K562 (cell line): ENCODE measurements around the gene TRAPPC2L. TPM values are rescaled to one million over a fixed set of nuclear protein-coding genes. Genes with fewer than 3 reads are reported as not detected.

Source experiments
- ELF1 ChIP-seq: fragments of 200-800 bp; sonication (Bioruptor generic); IDR thresholded peaks from 2 replicates; pipeline ENCODE4 v1.6.1; 2016; ENCODE audit warnings: missing genetic modification characterization, missing compliant biosample characterization
- NUFIP1 ChIP-seq: fragments of 450-650 bp; IDR thresholded peaks from 2 replicates; pipeline ENCODE4 v1.6.1; 2018; ENCODE audit not compliant: partially characterized antibody
- RBM14 ChIP-seq: fragments of 200-400 bp; formaldehyde crosslinking; IDR thresholded peaks from 2 replicates; pipeline ENCODE4 v1.6.1; 2018; ENCODE audit warnings: low read depth, mild to moderate bottlenecking, low read length, moderate library complexity, borderline replicate concordance; ENCODE audit not compliant: insufficient read depth
- RNF219 ChIP-seq: fragments of 250-450 bp; sonication (Bioruptor Pico); IDR thresholded peaks from 2 replicates; pipeline ENCODE4 v1.5.0; 2022; ENCODE audit warnings: mild to moderate bottlenecking
- TSC22D4 ChIP-seq: fragments of 450-650 bp; IDR thresholded peaks from 2 replicates; pipeline ENCODE4 v1.6.1; 2016; ENCODE audit warnings: missing genetic modification characterization, missing biosample characterization, control low read depth
- VEZF1 ChIP-seq: fragments of 200-800 bp; sonication (Bioruptor generic); IDR thresholded peaks from 2 replicates; pipeline ENCODE4 v1.6.1; 2017; ENCODE audit warnings: missing genetic modification characterization, missing compliant biosample characterization
- polyA plus RNA-seq, 8 experiments: library from polyadenylated mRNA; depleted of rRNA in 4 of 8; stranded (reverse) in 5 of 8; unstranded in 3 of 8; fragments of >200 nt; fragmentation: Nextera tagmentation in 2 of 8; fragmentation: Illumina TruSeq in 1 of 8; extraction: Ambion mirVana in 2 of 8; extraction: Trizol in 1 of 8; gene quantifications; 2 replicates each; pipeline versions ENCODE4 v1.2.1 to v1.2.3, GENCODE V29; 2011 to 2014; ENCODE audit warnings: inconsistent platforms in 1 of 8, missing spikeins in 1 of 8
- total RNA-seq, 7 experiments: library from RNA; depleted of rRNA in 6 of 7; stranded (reverse); fragments of >200 nt in 6 of 7; fragmentation: Illumina TruSeq in 2 of 7; extraction: Trizol in 2 of 7; gene quantifications; 2 replicates each; pipeline versions ENCODE4 v1.2.1 to v1.2.3, GENCODE V29; 2011 to 2021; ENCODE audit warnings: low replicate concordance in 1 of 7

TRAPPC2L gene
- total and polyA plus RNA-seq, 9 of the 15 experiments (the other 6 are each of a cell fraction or from before 2014, with no cell fraction given), result 60.4 to 398 (median 97.5) TPM

GRCh38 chr16:88888057-88888456 is 31.1 kb downstream of the TRAPPC2L start (continued):
- TF ChIP-seq RBM14, result no peak
- no peak for TF ChIP-seq TSC22D4 (tag)
- no peak for TF ChIP-seq RNF219 (CRISPR knock-in tag)
- TF ChIP-seq ELF1 (tag), result no peak
- 0 out of 2 replicates have a peak, but pooled peaks have one; percentile 19 for TF ChIP-seq VEZF1
- no peak for TF ChIP-seq NUFIP1
